HG03097 (cell line): ENCODE measurements around the gene TBC1D17.

Source experiments
- ATAC-seq: cut with Tn5 transposase; IDR thresholded peaks from one replicate; pipeline ENCODE4 v1.9.1; 2021; ENCODE audit not compliant: unreplicated experiment, low FRiP score

The TBC1D17 gene

GRCh38 chr19:49877020-49877878 lies at the start of gene TBC1D17, which contains the start of gene AKT1S1:
TSS of gene TBC1D17 (plus strand) at chr19:49877702. CDS start at chr19:49877724, 22 bp downstream.
TSS of gene AKT1S1 (minus strand) at chr19:49877355. CDS start at chr19:49873295, 4,060 bp downstream.
- ATAC-seq, result peak; percentile 59

- no peak for ATAC-seq
Measured at GRCh38 chr19:49829200-49829599, 48.3 kb upstream of the TBC1D17 start.

- ATAC-seq, result no peak
Measured at GRCh38 chr19:49829721-49830120, 47.8 kb upstream of the TBC1D17 start.

- ATAC-seq, result no peak
Measured at GRCh38 chr19:49830766-49831165, 46.7 kb upstream of the TBC1D17 start.

DNA sequence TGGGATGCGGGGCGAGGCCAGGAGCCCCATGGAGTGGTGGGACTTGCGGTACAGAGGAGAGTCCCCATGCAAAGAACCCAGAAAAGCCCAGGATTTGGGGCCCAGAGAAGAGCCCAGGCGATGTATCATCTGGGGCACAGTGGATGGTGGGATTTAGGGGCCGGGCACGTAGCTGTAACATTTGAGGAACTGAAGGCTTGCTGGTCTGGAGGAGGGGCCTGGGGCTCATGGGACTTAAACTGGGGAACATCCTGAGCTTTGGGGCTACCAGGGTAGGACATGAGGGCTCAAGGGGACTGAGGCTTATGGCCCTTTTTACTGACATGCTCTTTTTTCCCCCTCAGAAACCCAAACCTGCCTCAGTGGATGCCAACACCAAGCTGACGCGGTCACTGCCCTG lies 45.9 kb upstream of the TBC1D17 start:
- ATAC-seq, result no peak

- ATAC-seq, result no peak
Measured at GRCh38 chr19:49832556-49832955, 44.9 kb upstream of the TBC1D17 start.

DNA sequence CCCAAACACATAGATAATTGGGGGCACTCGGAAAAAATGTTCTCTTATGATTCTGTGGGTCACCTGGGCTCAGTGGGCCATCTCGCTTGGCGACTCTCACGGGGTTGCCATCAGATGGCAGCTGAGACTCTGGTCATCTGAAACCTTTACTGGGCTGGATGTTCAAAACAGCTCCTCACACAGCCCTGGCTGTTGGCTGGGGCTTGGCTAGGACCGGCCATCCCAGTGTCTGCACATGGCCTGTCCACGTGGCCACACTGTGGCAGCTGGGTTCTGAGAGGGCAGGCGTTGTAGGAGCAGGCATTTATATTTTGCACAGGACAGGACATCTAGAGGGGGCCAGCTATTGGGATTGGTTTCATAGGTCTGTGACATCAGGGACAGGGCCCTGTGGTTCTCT lies 43.9 kb upstream of the TBC1D17 start:
- no peak for ATAC-seq

GRCh38 chr19:49835562-49835961 lies 41.9 kb upstream of the TBC1D17 start:
- no peak for ATAC-seq

DNA sequence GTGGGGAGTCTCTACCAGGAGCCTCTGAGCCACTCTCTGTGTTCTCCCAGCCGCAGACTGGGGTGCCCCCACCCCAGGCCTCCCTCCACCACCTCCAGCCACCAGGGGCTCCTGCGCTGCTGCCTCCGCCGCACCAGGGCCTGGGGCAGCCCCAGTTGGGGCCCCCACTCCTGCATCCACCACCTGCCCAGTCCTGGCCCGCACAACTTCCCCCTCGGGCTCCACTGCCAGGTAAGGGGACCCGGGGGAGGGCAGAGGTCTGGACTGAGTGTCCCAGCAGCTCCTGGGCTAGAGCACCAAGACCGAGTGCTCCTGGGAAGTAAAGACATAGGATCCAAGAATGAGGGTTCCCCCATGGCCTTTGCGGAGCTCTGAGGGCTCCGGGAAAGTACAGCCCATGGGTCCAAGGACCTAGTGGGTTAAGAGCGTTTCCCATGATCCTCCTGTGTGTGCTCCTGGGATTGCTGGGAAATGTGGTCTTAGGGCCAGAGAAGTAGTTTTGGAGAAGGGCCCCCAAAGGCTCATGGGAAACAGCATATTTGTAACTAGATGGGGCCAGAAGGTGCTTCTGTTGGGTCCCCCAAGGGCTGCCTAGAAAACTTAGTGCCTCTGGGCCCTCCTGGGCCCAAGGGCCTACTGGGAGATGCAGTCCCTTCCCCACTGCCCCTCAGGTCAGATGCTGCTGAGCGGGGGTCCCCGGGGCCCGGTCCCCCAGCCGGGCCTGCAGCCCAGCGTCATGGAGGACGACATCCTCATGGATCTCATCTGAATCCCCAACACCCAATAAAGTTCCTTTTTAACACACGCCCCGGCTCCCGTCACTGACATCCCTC lies 41.1 kb upstream of the TBC1D17 start:
- ATAC-seq, result no peak

DNA sequence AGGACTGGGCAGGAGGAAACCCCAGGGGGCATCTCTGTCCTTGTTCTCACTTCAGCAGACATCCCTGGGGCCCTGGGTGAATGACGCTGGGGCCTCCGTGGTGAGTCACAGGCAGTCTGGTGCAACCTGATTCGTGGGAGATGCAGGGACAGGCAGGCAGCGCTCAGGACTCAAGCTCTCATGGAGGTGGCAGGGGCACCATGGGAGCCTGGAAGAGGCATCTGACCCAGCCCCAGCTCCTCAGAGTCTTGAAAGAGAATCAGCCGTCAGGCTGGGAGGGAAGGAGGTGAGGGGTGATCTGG lies 40.5 kb upstream of the TBC1D17 start:
- ATAC-seq, result no peak

GRCh38 chr19:49837425-49837824 lies 40.1 kb upstream of the TBC1D17 start:
- no peak for ATAC-seq

DNA sequence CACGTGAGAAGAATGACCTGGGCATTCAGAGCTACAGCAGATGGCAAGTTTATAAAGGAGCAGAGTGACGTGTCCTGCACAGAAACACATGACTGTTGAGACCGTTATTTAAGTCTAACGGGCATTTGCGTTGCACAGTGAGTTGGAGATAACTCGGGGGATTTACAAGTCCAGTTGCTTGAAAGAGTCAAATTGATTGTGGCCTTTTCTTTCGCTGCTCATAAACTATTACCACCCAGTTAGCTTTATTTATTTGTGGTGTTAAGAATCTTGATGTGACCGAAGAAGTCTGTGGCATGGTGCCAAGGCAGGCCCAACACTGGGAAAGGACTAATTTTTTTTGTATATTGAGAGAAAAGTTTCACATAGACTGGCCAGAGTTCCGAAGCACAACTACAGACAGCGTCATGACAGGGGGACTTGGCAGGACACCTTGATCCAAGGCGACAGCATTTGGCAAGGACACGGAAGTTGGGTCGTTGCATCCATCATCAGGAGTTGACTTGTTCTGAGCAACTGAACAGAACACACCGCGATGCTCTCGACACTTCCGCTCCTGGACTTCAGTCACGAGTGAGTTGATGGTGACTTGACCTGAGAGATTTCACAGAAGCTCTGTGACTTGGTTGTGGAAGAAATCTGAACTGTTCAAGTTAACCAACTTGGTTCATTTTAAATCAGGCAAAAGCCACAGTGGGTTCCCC lies 38.5 kb upstream of the TBC1D17 start:
- no peak for ATAC-seq

DNA sequence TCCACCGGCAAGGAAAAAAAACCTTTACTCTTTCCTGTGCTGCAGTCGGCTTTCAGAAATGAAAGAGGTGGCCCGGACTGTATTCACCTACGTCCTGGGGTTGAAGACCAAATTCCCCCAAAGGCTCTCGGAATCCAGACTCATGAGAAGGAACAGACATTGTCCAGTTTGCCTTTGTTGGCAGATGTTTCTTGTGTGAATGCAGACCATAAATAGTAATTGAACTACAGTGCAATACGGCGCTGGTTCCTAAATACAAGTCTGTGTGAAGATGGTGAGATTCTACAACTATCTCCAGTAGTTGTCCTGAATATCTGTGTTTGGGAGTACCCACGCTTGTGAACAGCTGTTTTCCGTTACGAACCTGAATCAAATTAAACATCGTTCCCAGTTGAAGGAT lies 37.8 kb upstream of the TBC1D17 start:
- ATAC-seq, result no peak

GRCh38 chr19:49840321-49840720 lies 37.2 kb upstream of the TBC1D17 start:
- no peak for ATAC-seq

- no peak for ATAC-seq
Measured at GRCh38 chr19:49840736-49841249, 36.7 kb upstream of the TBC1D17 start.

GRCh38 chr19:49843265-49843664 lies 34.2 kb upstream of the TBC1D17 start:
- no peak for ATAC-seq

DNA sequence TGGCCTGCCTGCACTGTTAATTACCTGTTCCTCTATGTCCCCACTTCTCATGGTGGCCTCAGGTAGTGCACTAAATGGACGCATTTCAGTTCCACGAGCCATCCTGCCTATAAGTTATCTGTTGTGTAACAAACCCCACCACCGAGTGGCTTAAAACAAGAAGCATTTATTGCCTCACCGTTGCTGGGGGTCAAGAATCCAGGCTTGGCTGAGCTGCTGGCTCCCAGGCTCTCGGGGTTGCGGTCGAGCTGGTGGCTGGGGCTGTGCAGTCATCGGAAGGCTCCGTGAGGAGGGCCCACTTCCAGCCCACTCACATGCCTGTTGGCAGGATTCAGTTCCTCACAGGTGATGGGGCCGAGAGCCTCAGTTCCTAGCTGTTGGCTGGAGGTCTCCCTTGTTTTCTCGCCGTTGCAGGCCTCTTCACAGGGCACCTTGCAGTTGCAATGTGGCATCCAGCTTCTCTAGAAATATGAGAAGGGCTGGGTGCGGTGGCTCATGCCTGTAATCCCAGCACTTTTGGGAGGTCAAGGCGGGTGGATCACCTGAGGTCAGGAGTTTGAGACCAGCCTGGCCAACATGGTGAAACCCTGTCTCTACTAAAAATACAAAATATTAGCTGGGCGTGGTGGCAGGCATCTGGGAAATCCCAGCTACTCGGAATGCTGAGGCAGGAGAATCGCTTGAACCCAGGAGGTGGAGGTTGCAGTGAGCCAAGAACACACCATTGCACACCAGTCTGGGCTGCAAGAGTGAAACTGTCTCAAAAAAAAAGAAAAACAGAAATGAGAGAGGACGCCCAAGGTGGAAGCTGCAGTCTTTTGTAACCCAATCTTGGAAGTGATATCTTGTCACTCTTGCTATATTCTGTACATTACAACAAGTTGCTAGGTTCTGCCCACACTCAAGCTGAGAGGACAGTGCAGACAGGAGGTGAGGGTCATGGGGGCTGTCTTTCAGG lies 33.1 kb upstream of the TBC1D17 start:
- ATAC-seq, result no peak

DNA sequence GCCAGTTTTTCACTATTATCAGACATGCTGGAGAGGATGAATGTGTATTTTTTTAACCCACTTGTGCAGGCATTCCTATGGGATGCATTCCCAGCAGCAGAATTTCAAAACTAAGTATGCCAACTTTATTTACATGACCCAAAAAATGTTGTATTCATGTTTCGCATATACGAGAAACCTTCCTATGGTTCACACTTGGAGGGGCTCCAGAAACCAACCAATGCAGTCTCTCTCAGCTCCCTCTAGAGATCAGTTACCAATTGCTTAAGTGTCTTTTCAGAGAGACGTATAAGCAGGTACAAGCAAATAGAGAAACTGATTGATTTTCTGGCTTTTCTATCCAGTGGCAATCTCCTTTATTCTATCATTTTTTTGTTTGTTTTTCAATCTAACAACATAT lies 32.1 kb upstream of the TBC1D17 start:
- no peak for ATAC-seq

- no peak for ATAC-seq
Measured at GRCh38 chr19:49846408-49846807, 31.1 kb upstream of the TBC1D17 start.
